Osteocyte (in vitro differentiated cells): ENCODE results near the gene CCR6. TPM values are rescaled to one million over a fixed set of nuclear protein-coding genes. Genes with fewer than 3 reads are reported as not detected.

ENCODE experiments used
- DNase-seq: peaks from one replicate; pipeline ENCODE4 v3.0.0; 2021; ENCODE audit warnings: mixed read lengths; ENCODE audit not compliant: unreplicated experiment; ENCODE audit errors: extremely low spot score
- H3K27ac Mint-ChIP-seq: one replicate; pipeline ENCODE4 v1.8.0; 2021; ENCODE audit warnings: mild to moderate bottlenecking, mixed read lengths; ENCODE audit not compliant: unreplicated experiment
- H3K27me3 Mint-ChIP-seq: one replicate; pipeline ENCODE4 v1.8.0; 2021; ENCODE audit warnings: mixed read lengths; ENCODE audit not compliant: unreplicated experiment
- H3K36me3 Mint-ChIP-seq: one replicate; pipeline ENCODE4 v1.8.0; 2021; ENCODE audit warnings: mixed read lengths; ENCODE audit not compliant: unreplicated experiment
- H3K4me1 Mint-ChIP-seq: one replicate; pipeline ENCODE4 v1.8.0; 2021; ENCODE audit warnings: mixed read lengths; ENCODE audit not compliant: unreplicated experiment
- H3K4me3 Mint-ChIP-seq: one replicate; pipeline ENCODE4 v1.8.0; 2021; ENCODE audit warnings: mild to moderate bottlenecking, moderate library complexity, mixed read lengths; ENCODE audit not compliant: unreplicated experiment
- H3K9me3 Mint-ChIP-seq: one replicate; pipeline ENCODE4 v1.8.0; 2021; ENCODE audit warnings: mixed read lengths; ENCODE audit not compliant: unreplicated experiment
- CTCF ChIP-seq: fragments of 200-600 bp; sonication (generic); IDR thresholded peaks from 2 replicates; pipeline ENCODE4 v1.5.0; 2021; ENCODE audit warnings: antibody characterized with exemption, mild to moderate bottlenecking, moderate library complexity
- total RNA-seq: library from RNA; stranded (reverse); gene quantifications from 2 replicates; pipeline ENCODE4 v1.2.1, GENCODE V29; 2021

CCR6 gene
- total RNA-seq, 1 donor from 2014 or later: not detected

- Mint-ChIP-seq H3K4me1 (no peaks in the 10 kb centered on the region), H3K4me3 (no peak overlapping the region), H3K9me3 (no peaks in the 10 kb centered on the region), H3K27ac (no peak overlapping the region), H3K36me3 (no peaks in the 10 kb centered on the region), H3K27me3 (no peaks in the 10 kb centered on the region)
- DNase-seq: no peak
- no peak for TF ChIP-seq CTCF
Observed at GRCh38 chr6:167099707-167100106, 23.2 kb upstream of the CCR6 start.

GRCh38 chr6:167100241-167100674 is 22.6 kb upstream of the CCR6 start:
- H3K27me3 Mint-ChIP-seq: no peaks in the 10 kb centered on the region
- H3K27ac Mint-ChIP-seq: no peak overlapping the region
- H3K4me3 Mint-ChIP-seq: no peak overlapping the region
- TF ChIP-seq CTCF: no peak
- no peak for DNase-seq
- no peaks in the 10 kb centered on the region for H3K9me3 Mint-ChIP-seq
- no peaks in the 10 kb centered on the region for H3K36me3 Mint-ChIP-seq
- no peaks in the 10 kb centered on the region for H3K4me1 Mint-ChIP-seq

DNA sequence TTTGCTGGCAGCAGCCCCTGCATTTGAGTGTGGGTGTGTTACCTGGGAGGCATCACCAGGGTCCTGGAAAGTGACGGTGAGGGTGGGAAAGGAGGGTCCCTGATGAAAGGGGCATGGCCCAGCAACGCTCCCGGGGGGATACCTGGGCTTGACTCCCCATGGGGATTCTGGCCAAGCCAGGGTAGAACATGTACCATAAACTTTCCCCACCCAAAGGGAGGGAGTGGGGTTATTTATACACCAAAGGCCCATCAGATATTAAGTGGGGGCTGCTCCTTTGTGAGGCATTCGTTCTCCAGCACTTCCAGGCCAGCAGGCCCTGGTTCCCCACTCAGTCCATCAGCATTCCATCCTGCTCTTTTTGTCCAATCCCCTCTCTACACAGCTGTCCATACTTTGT is 20.6 kb upstream of the CCR6 start:
- Mint-ChIP-seq H3K27me3 (no peaks in the 10 kb centered on the region), H3K36me3 (no peaks in the 10 kb centered on the region), H3K27ac (no peak overlapping the region), H3K9me3 (no peaks in the 10 kb centered on the region), H3K4me1 (no peaks in the 10 kb centered on the region), H3K4me3 (no peak overlapping the region)
- DNase-seq: no peak
- TF ChIP-seq CTCF: no peak

- H3K27ac Mint-ChIP-seq: no peak overlapping the region
- no peak for TF ChIP-seq CTCF
- no peak overlapping the region for H3K4me3 Mint-ChIP-seq
- H3K36me3 Mint-ChIP-seq: no peaks in the 10 kb centered on the region
- no peaks in the 10 kb centered on the region for H3K4me1 Mint-ChIP-seq
- no peaks in the 10 kb centered on the region for H3K9me3 Mint-ChIP-seq
- H3K27me3 Mint-ChIP-seq: no peaks in the 10 kb centered on the region
- DNase-seq: no peak
Observed at GRCh38 chr6:167103041-167103891, 19.6 kb upstream of the CCR6 start.

DNA sequence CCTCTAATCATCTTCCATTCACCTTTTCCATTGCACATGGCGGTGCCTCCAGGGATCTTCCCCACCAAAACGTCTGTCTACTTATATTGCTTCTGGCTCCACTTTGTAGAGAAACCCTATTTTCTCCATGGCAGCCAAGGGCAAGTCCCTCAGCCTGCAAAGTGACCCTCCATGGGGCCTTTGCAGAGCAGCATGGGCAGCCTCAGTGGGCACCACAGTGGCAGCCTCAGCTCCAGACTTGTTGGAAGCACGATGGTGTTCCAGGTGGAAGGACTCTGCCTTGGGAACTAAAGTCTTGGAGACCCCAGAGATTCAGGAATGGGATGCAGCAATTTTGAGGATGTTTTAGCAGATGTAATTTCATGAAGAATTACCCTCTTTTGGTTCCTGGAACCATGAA is 18.5 kb upstream of the CCR6 start:
- Mint-ChIP-seq H3K27ac (no peak overlapping the region), H3K36me3 (no peaks in the 10 kb centered on the region), H3K4me1 (no peaks in the 10 kb centered on the region), H3K9me3 (no peaks in the 10 kb centered on the region), H3K4me3 (no peak overlapping the region), H3K27me3 (no peaks in the 10 kb centered on the region)
- no peak for DNase-seq
- TF ChIP-seq CTCF: no peak
